ENCODE results near the gene MCC.

Gene MCC

GRCh38 chr5:113269023-113269997, 218.9 kb downstream of the MCC start:
- DNase-seq (ENCODE audit: low spot score), result no peak

GRCh38 chr5:113268232-113268631, 220.0 kb downstream of the MCC start:
- no peak for DNase-seq (ENCODE audit: low spot score)

- DNase-seq (ENCODE audit: low spot score), result no peak
Measured at GRCh38 chr5:113267361-113267900, 220.8 kb downstream of the MCC start.

DNA sequence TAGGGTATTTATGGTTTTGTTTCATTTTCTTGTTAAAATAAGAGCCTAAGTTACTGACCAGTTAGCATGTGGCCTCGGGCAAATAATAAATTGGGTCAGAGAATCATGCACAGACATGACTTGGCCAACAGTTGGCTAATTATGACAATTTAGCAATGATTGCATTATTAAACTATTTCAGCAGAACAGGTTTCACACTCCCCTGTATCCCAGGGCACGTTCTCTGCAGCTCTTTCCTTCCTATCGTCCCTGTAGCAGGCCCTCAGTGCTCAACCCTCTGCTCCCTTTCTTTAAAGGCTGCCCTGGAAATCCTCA, 221.4 kb downstream of the MCC start:
- no peak for DNase-seq (ENCODE audit: low spot score)

GRCh38 chr5:113266227-113266912, 221.9 kb downstream of the MCC start:
- DNase-seq (ENCODE audit: low spot score), result no peak

- DNase-seq (ENCODE audit: low spot score), result no peak
Measured at GRCh38 chr5:113265190-113265589, 223.1 kb downstream of the MCC start.

- no peak for DNase-seq (ENCODE audit: low spot score)
Measured at GRCh38 chr5:113264046-113264445, 224.2 kb downstream of the MCC start.

DNA sequence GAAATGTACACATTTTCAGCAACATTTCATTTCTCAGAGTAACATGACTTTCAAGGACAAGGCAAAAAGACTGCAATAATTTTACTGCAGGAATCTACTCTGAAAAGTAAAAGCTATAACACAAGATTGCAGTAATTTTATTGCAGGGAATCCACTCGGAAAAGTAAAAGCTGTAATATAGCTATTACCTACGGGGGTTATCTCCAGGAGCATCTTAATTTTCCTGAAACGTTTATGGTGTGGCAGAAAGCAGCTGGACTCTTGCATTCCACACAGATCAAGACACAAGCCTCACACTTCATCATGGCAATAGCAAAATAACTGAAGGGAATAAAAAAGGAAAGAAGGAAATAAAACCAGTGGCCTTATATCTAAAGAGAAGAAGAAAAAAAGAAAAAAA, 224.7 kb downstream of the MCC start:
- DNase-seq (ENCODE audit: low spot score), result no peak

- DNase-seq (ENCODE audit: low spot score), result no peak
Measured at GRCh38 chr5:113262674-113263073, 225.6 kb downstream of the MCC start.

DNA sequence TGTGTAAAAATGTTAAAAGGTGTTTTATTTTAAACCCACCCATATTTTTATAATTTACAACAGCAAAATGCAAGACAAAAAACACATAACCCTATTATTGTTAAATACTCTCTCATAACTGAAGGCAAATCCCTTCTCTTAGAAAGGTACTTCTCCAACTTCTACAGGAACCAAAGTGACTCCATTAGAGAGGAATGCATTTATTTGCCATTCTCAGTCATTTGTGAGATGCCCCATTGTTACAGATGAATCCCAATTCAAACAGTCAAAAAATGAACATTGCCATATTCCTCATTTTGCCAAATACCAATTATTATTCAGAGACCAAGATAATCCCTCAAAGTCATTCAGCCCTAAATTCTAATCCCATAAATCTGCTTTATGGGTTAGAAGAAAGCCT, 229.2 kb downstream of the MCC start:
- DNase-seq (ENCODE audit: low spot score), result no peak

GRCh38 chr5:113257545-113257944, 230.7 kb downstream of the MCC start:
- DNase-seq (ENCODE audit: low spot score), result no peak

GRCh38 chr5:113256671-113257452, 231.4 kb downstream of the MCC start:
- DNase-seq (ENCODE audit: low spot score), result no peak

DNA sequence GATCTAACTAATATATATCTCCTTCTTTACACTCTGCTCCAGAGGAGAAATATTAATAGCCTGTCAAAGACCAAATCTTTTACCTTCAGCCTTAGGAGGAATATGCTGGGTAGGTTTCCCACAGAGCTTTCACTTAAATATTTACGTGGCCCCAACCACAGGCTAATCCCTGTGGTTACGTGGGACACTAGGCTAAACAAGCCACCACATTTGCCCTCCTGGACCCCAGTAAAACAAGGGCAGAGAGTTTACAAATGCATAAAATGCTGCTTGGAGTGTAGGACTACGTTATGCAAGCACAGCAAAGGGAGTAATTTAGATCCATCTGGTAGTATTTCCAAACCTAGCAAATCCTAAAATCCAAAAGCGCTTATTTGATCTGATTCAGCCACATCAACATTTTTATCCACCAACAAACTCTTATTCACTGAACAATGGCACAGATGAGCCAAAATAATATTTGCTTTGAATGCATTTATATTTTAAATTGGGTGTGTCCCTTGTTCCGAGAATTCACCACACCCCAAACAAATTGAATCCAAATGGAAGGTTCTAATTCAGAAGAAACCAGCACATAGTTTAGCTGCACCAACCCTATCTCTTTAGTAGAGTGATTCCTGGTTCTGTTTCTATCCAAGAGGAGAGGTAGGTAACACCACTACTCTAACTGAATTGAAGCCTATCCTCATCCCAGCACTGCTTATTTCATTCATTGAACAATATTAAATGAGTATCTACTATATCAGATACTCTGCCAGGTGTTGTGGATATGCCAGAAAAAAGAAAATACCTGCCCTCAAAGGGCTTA, 232.5 kb downstream of the MCC start:
- DNase-seq (ENCODE audit: low spot score), result no peak

GRCh38 chr5:113255105-113255504, 233.1 kb downstream of the MCC start:
- DNase-seq (ENCODE audit: low spot score), result no peak

DNA sequence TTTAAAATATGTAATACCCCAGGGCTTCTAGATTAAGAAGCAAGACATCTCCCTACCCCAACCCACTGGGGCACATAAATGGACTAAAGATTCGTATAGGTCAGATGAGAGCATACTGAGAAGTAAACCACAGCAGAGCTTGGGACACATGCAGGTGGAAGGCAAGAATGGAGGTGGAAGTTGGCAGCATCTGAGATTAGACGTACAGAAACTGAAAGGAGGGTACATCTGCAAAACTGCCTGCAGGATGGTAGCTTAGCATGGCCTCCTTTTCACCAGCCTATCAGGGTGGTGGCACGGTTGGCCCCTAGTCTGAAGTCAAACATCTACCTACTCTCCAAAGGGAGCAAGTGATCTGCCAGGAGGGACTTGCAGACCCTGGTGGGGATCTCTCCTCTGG, 235.2 kb downstream of the MCC start:
- no peak for DNase-seq (ENCODE audit: low spot score)

DNA sequence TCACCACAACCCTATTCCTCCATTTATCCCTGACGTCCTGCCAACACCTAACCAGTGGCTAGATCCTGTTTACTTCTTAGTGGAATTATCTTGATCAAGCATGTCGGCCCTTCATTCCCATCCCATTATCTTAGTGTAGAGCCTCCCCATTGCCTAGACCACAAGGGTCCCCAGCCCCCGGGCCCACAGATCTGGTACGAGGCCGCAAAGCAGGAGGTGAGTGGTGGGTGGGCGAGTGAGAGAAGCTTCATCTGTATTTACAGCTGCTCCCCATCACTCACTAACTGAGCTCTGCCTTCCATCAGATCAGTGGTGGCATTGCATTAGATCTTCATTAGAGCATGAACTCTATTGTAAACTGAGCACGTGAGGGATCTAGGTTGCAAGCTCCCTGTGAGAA, 236.2 kb downstream of the MCC start:
- DNase-seq (ENCODE audit: low spot score), result no peak

DNA sequence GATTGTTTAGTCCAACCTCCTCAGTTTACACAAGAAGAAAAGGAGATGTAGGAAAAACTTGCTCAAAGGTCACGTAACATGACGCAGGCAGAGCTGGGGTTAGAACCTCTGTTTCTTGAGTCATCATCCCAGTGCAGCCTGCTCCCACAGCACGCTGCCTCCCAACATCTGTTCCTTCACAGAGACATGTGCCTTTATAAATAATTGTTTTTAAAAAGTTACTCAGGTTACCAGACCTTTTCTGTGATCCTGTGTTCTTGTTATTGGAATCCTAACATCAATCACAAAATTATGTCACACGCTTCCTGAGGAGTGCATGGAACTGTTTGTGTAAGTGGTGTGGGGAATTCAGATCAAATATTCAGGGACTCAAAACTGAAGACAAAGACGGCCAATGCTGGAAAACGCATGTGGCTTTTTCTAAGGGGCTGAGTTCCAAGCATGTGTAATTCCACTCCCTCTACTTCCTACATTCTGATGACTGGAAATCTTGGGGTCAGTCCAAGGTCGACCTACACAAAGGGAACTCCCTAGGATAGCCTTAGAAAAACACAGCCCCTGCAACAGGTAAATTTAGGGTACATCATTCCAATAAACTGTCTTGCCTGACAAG, 237.8 kb downstream of the MCC start:
- peak; percentile 65 for DNase-seq (ENCODE audit: low spot score)

DNA sequence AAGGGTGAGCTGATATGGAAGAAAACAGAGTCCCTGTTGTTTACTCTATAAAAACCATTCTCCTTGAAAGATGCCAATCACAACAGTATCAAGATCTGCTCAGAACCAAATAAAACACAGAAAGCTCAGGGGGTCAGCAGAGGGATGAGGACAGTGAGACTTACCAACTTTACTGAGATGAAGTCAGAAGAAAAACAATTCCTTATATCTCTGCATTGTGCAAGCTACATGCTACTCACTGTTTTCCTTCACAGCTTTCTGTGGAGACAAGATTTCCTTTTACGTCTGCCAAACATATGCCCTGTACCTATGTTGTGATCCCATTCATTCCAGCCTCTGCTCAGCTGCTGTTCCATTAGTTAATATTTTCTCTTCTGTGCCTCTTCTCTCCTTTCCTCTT, 239.0 kb downstream of the MCC start:
- no peak for DNase-seq (ENCODE audit: low spot score)

GRCh38 chr5:113246361-113246870, 241.8 kb downstream of the MCC start:
- DNase-seq (ENCODE audit: low spot score), result peak; percentile 47

GRCh38 chr5:113245427-113246225, 242.6 kb downstream of the MCC start:
- DNase-seq (ENCODE audit: low spot score), result no peak

All from AG20443 (cell line).